GM18526 (cell line): ENCODE measurements around the gene HIPK2.

Source experiments
- POLR2A ChIP-seq: IDR thresholded peaks from 3 replicates; pipeline ENCODE4 v1.6.1; 2011; ENCODE audit not compliant: insufficient read length; ENCODE audit errors: extremely low read depth

The HIPK2 gene

GRCh38 chr7:139641337-139641992, 136.3 kb downstream of the HIPK2 start:
- no peak for TF ChIP-seq POLR2A

- TF ChIP-seq POLR2A = no peak
Measured at GRCh38 chr7:139640681-139641080, 137.1 kb downstream of the HIPK2 start.

GRCh38 chr7:139639563-139639962, 138.2 kb downstream of the HIPK2 start:
- TF ChIP-seq POLR2A = no peak

- no peak for TF ChIP-seq POLR2A
Measured at GRCh38 chr7:139635526-139636302, 142.1 kb downstream of the HIPK2 start.

- no peak for TF ChIP-seq POLR2A
Measured at GRCh38 chr7:139634087-139634486, 143.7 kb downstream of the HIPK2 start.

- no peak for TF ChIP-seq POLR2A
Measured at GRCh38 chr7:139631520-139632031, 146.2 kb downstream of the HIPK2 start.

- TF ChIP-seq POLR2A = no peak
Measured at GRCh38 chr7:139630643-139631519, 146.9 kb downstream of the HIPK2 start.

GRCh38 chr7:139629392-139630082, 148.3 kb downstream of the HIPK2 start:
- no peak for TF ChIP-seq POLR2A

GRCh38 chr7:139627831-139628230, 150.0 kb downstream of the HIPK2 start:
- TF ChIP-seq POLR2A = no peak

- no peak for TF ChIP-seq POLR2A
Measured at GRCh38 chr7:139626817-139627216, 151.0 kb downstream of the HIPK2 start.

GRCh38 chr7:139623518-139623917, 154.3 kb downstream of the HIPK2 start:
- no peak for TF ChIP-seq POLR2A

GRCh38 chr7:139620676-139621344, 157.0 kb downstream of the HIPK2 start:
- no peak for TF ChIP-seq POLR2A

- no peak for TF ChIP-seq POLR2A
Measured at GRCh38 chr7:139619367-139619657, 158.5 kb downstream of the HIPK2 start.
